Trophoblast cell (in vitro differentiated cells and primary cell): ENCODE measurements around the gene SCYL3.

Experiments
- DNase-seq, 2 donors: peaks; one replicate each; pipeline ENCODE4 v3.0.0-alpha.2; 2016
- H2AFZ ChIP-seq: 2 replicates; pipeline ENCODE4 v1.6.1; 2013; ENCODE audit warnings: low read length, moderate library complexity, mild to moderate bottlenecking; ENCODE audit not compliant: insufficient read depth, poor library complexity
- H2AK5ac ChIP-seq: 2 replicates; pipeline ENCODE4 v1.6.1; 2013; ENCODE audit warnings: mild to moderate bottlenecking, low read length
- H2BK120ac ChIP-seq: 2 replicates; pipeline ENCODE4 v1.6.1; 2013; ENCODE audit warnings: low read length, mild to moderate bottlenecking, moderate library complexity; ENCODE audit not compliant: insufficient read depth, poor library complexity
- H2BK12ac ChIP-seq: 2 replicates; pipeline ENCODE4 v1.6.1; 2013; ENCODE audit warnings: mild to moderate bottlenecking, low read length, moderate library complexity
- H2BK5ac ChIP-seq: 2 replicates; pipeline ENCODE4 v1.6.1; 2013; ENCODE audit warnings: low read length, low read depth, moderate library complexity, mild to moderate bottlenecking; ENCODE audit not compliant: poor library complexity
- H3K14ac ChIP-seq: 2 replicates; pipeline ENCODE4 v1.6.1; 2013; ENCODE audit warnings: mild to moderate bottlenecking, low read length
- H3K18ac ChIP-seq: 2 replicates; pipeline ENCODE4 v1.6.1; 2013; ENCODE audit warnings: mild to moderate bottlenecking, low read length
- H3K23ac ChIP-seq: 2 replicates; pipeline ENCODE4 v1.6.1; 2013; ENCODE audit warnings: low read length
- H3K27ac ChIP-seq: 2 replicates; pipeline ENCODE4 v1.5.1; 2013; ENCODE audit warnings: low read depth, mild to moderate bottlenecking, inconsistent platforms, low read length, moderate library complexity
- H3K27me3 ChIP-seq: 2 replicates; pipeline ENCODE4 v1.6.1; 2013; ENCODE audit warnings: inconsistent platforms, mild to moderate bottlenecking, low read length, moderate library complexity; ENCODE audit not compliant: insufficient read depth
- H3K36me3 ChIP-seq, 2 experiments: 1 replicate in 1 of 2; 2 replicates in 1 of 2; pipeline ENCODE4 v1.6.1; 2013; ENCODE audit warnings: low read length in 2 of 2, mild to moderate bottlenecking in 2 of 2, moderate library complexity in 1 of 2; ENCODE audit not compliant: insufficient read depth in 2 of 2, control insufficient read depth in 1 of 2
- H3K4ac ChIP-seq: 2 replicates; pipeline ENCODE4 v1.6.1; 2013; ENCODE audit warnings: low read depth, mild to moderate bottlenecking, low read length, moderate library complexity
- H3K4me1 ChIP-seq, 2 experiments: 1 replicate in 1 of 2; 2 replicates in 1 of 2; pipeline ENCODE4 v1.6.1; 2013; ENCODE audit warnings: low read length in 2 of 2, mild to moderate bottlenecking in 2 of 2, moderate library complexity in 1 of 2; ENCODE audit not compliant: insufficient read depth in 2 of 2, control insufficient read depth in 1 of 2
- H3K4me2 ChIP-seq: 2 replicates; pipeline ENCODE4 v1.6.1; 2013; ENCODE audit warnings: inconsistent platforms, mild to moderate bottlenecking, low read length, moderate library complexity
- H3K4me3 ChIP-seq: 2 replicates; pipeline ENCODE4 v1.5.1; 2013; ENCODE audit warnings: mild to moderate bottlenecking, low read depth, low read length, inconsistent platforms
- H3K79me1 ChIP-seq: one replicate; pipeline ENCODE4 v1.6.1; 2013; ENCODE audit warnings: low read length
- H3K79me2 ChIP-seq: 2 replicates; pipeline ENCODE4 v1.6.1; 2013; ENCODE audit warnings: low read length, mild to moderate bottlenecking; ENCODE audit not compliant: control insufficient read depth, insufficient read depth, poor library complexity
- H3K9ac ChIP-seq: 2 replicates; pipeline ENCODE4 v1.6.1; 2013; ENCODE audit warnings: mild to moderate bottlenecking, low read length
- H3K9me3 ChIP-seq: 2 replicates; pipeline ENCODE4 v1.6.1; 2013; ENCODE audit warnings: low read depth, mild to moderate bottlenecking, control low read depth, inconsistent platforms, low read length; ENCODE audit not compliant: insufficient read depth
- H4K12ac ChIP-seq: 2 replicates; pipeline ENCODE4 v1.6.1; 2013; ENCODE audit warnings: low read depth, mild to moderate bottlenecking, low read length, moderate library complexity
- H4K8ac ChIP-seq: 2 replicates; pipeline ENCODE4 v1.6.1; 2013; ENCODE audit warnings: low read depth, mild to moderate bottlenecking, low read length, moderate library complexity
- H4K91ac ChIP-seq: one replicate; pipeline ENCODE4 v1.6.1; 2013; ENCODE audit warnings: low read depth, mild to moderate bottlenecking, low read length, moderate library complexity
- WGBS: extraction: QIAGEN DNeasy Blood & Tissue Kit; methylation state at CpG from one replicate; pipeline ENCODE4 v1.1.7; 2013; ENCODE audit warnings: missing lambda C conversion rate; ENCODE audit not compliant: insufficient read length, insufficient coverage; ENCODE audit errors: extremely low coverage; 5-methylcytosine and 5-hydroxymethylcytosine counted together

SCYL3 gene

GRCh38 chr1:169821500-169821899 lies 72.2 kb downstream of the SCYL3 start:
- Histone ChIP-seq H3K23ac (no peak overlapping the region), H3K4ac (no peak overlapping the region), H3K14ac (no peak overlapping the region), H3K4me1 (no peaks in the 10 kb centered on the region), H3K9me3 (peaks cover 4% of the 10 kb centered on the region), H2BK12ac (no peak overlapping the region), H3K4me2 (no peak overlapping the region), H3K36me3 (peaks cover 19 to 29% of the 10 kb centered on the region in 2 experiments), H2BK120ac (no peak overlapping the region), H2AFZ (no peak overlapping the region), H2AK5ac (no peak overlapping the region), H3K4me3 (no peak overlapping the region), H3K18ac (no peak overlapping the region), H3K9ac (no peak overlapping the region), H3K79me1 (no peaks in the 10 kb centered on the region), H4K8ac (no peak overlapping the region), H3K27me3 (no peaks in the 10 kb centered on the region), H4K12ac (no peak overlapping the region), H3K27ac (no peak overlapping the region), H3K79me2 (no peaks in the 10 kb centered on the region), H2BK5ac (no peak overlapping the region), H4K91ac (no peak overlapping the region)
- DNase-seq: no peak
- 100% methylated on average over 1 of the region's 7 CpGs for whole genome bisulfite sequencing

GRCh38 chr1:169816617-169817016 lies 77.1 kb downstream of the SCYL3 start:
- Histone ChIP-seq H2BK120ac (no peak overlapping the region), H3K14ac (no peak overlapping the region), H2AK5ac (no peak overlapping the region), H4K12ac (no peak overlapping the region), H3K36me3 (peaks cover 6 to 20% of the 10 kb centered on the region in 2 experiments), H4K91ac (no peak overlapping the region), H2BK5ac (no peak overlapping the region), H3K9me3 (peaks cover 4% of the 10 kb centered on the region), H3K4me1 (no peaks in the 10 kb centered on the region), H3K23ac (no peak overlapping the region), H3K27ac (no peak overlapping the region), H2AFZ (no peak overlapping the region), H3K18ac (no peak overlapping the region), H4K8ac (no peak overlapping the region), H2BK12ac (no peak overlapping the region), H3K79me2 (no peaks in the 10 kb centered on the region), H3K79me1 (no peaks in the 10 kb centered on the region), H3K9ac (no peak overlapping the region), H3K4me3 (no peak overlapping the region), H3K27me3 (no peaks in the 10 kb centered on the region), H3K4me2 (no peak overlapping the region), H3K4ac (no peak overlapping the region)
- WGBS: no CpG with 5 or more reads among the region's 1 CpG
- peak in 1 of 2 donors; percentile 8 for DNase-seq

GRCh38 chr1:169814265-169814664 lies 79.4 kb downstream of the SCYL3 start:
- Histone ChIP-seq H4K8ac (no peak overlapping the region), H3K27me3 (no peaks in the 10 kb centered on the region), H3K23ac (no peak overlapping the region), H4K12ac (no peak overlapping the region), H2AFZ (no peak overlapping the region), H4K91ac (no peak overlapping the region), H3K27ac (no peak overlapping the region), H3K4ac (no peak overlapping the region), H3K36me3 (peaks cover 9 to 13% of the 10 kb centered on the region in 2 experiments), H3K4me2 (no peak overlapping the region), H3K9me3 (peaks cover 4% of the 10 kb centered on the region), H3K4me3 (no peak overlapping the region), H3K9ac (no peak overlapping the region), H3K79me1 (peaks cover 2% of the 10 kb centered on the region), H2BK120ac (no peak overlapping the region), H3K18ac (no peak overlapping the region), H3K79me2 (no peaks in the 10 kb centered on the region), H3K4me1 (no peaks in the 10 kb centered on the region), H2AK5ac (no peak overlapping the region), H3K14ac (no peak overlapping the region), H2BK12ac (no peak overlapping the region), H2BK5ac (no peak overlapping the region)
- DNase-seq: no peak
- WGBS: no CpG with 5 or more reads among the region's 2 CpGs

GRCh38 chr1:169812131-169812530 lies 81.6 kb downstream of the SCYL3 start:
- peaks cover 11% of the 10 kb centered on the region in 2 experiments for H3K36me3 ChIP-seq
- H3K9ac ChIP-seq: no peak overlapping the region
- H3K79me1 ChIP-seq: peaks cover 2% of the 10 kb centered on the region
- no peak overlapping the region for H2BK120ac ChIP-seq
- H3K27me3 ChIP-seq: no peaks in the 10 kb centered on the region
- H3K18ac ChIP-seq: no peak overlapping the region
- H3K79me2 ChIP-seq: no peaks in the 10 kb centered on the region
- no peak overlapping the region for H4K8ac ChIP-seq
- H2AFZ ChIP-seq: no peak overlapping the region
- H3K27ac ChIP-seq: no peak overlapping the region
- H3K9me3 ChIP-seq: no peaks in the 10 kb centered on the region
- no peak overlapping the region for H3K14ac ChIP-seq
- H3K4ac ChIP-seq: no peak overlapping the region
- H3K4me2 ChIP-seq: no peak overlapping the region
- no peak overlapping the region for H3K4me3 ChIP-seq
- H2BK5ac ChIP-seq: no peak overlapping the region
- H4K91ac ChIP-seq: no peak overlapping the region
- H3K4me1 ChIP-seq: peaks cover 0 to 1% of the 10 kb centered on the region in 2 experiments
- no peak overlapping the region for H3K23ac ChIP-seq
- no peak overlapping the region for H2BK12ac ChIP-seq
- H4K12ac ChIP-seq: no peak overlapping the region
- DNase-seq: peak in 1 of 2 donors; percentile 2
- no CpG with 5 or more reads among the region's 2 CpGs for WGBS
- no peak overlapping the region for H2AK5ac ChIP-seq
